ENCODE measurements around the gene EIF2B2. TPM values are rescaled to one million over a fixed set of nuclear protein-coding genes. Genes with fewer than 3 reads are reported as not detected.

Gene EIF2B2
- total and polyA plus RNA-seq, 2 experiments from 2014 or later: 39.2 to 40.5 TPM

DNA sequence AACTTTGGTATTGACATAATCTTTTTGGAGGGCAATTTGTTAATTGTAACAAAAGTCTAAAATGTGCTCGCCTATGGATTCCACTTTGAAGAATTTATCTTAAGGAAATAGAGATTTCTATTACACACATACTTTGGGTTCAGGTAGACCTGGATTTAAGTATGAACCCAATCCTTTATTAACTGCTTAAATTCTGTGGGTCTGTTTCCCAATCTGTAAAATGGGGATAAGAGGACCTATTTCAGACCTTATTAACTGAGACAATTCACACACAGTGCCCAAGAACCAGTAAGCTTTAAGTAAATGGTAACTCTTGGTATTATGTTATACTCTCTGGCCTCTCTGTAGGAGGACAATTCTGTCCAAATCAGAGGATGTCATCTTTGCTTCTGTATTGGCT lies 822 bp upstream of the EIF2B2 start:
- no peak overlapping the region for H3K27ac ChIP-seq (ENCODE audit: low read depth)
- 0 out of 2 replicates have a peak, but pooled peaks cover 11% of the 10 kb centered on the region for H4K20me1 ChIP-seq (replicated peaks; ENCODE audit: insufficient read depth)

More for the DNA sequence above, 822 bp upstream of the EIF2B2 start:
- Histone ChIP-seq H3K79me2 (replicated peaks; ENCODE audit: insufficient read depth) (peaks cover 14% of the 10 kb centered on the region), H3F3A (replicated peaks; ENCODE audit: low read depth) (peaks cover 5% of the 10 kb centered on the region; the same call in 1 of the 2 replicates), H3K27me3 (ENCODE audit: insufficient read depth) (no peaks in the 10 kb centered on the region), H3K9me2 (ENCODE audit: insufficient read depth) (no peaks in the 10 kb centered on the region), H3K36me3 (ENCODE audit: insufficient read depth) (peaks cover 10% of the 10 kb centered on the region), H3K4me3 (peak overlapping the region; percentile 88), H2AFZ (peak overlapping the region; percentile 88; the same call in 1 of the 2 replicates), H3K4me2 (peak overlapping the region; percentile 82), H3K4me1 (ENCODE audit: insufficient read depth) (0 out of 2 replicates have a peak, but pooled peaks cover 5% of the 10 kb centered on the region)
- H3K4me1 Mint-ChIP-seq: peaks cover 12% of the 10 kb centered on the region
- no peak overlapping the region for H3K27ac Mint-ChIP-seq
- H3K36me3 Mint-ChIP-seq (ENCODE audit: low read depth): peaks cover 27% of the 10 kb centered on the region
- DNase-seq (ENCODE audit: low spot score) (no peak), ATAC-seq (no peak)
- peak overlapping the region; percentile 98 for H3K4me3 Mint-ChIP-seq
- H3K27me3 Mint-ChIP-seq (ENCODE audit: insufficient read depth, low read depth, poor library complexity): no peaks in the 10 kb centered on the region
- TF ChIP-seq ZNF331 (CRISPR knock-in tag; IDR thresholded peaks at IDR 0.05; ENCODE audit: low read depth) (no peak), EZH2phosphoT487 (IDR thresholded peaks at IDR 0.05; ENCODE audit: unreplicated experiment) (no peak), CREB1 (CRISPR knock-in tag; IDR thresholded peaks at IDR 0.05; ENCODE audit: low read depth) (no peak), ZNF114 (CRISPR knock-in tag; IDR thresholded peaks at IDR 0.05) (no peak), POLR2AphosphoS5 (IDR thresholded peaks at IDR 0.05; ENCODE audit: low read depth) (no peak), JUNB (IDR thresholded peaks at IDR 0.05; ENCODE audit: unreplicated experiment) (no peak), REST (IDR thresholded peaks at IDR 0.05; ENCODE audit: unreplicated experiment) (no peak), NANOG (IDR thresholded peaks at IDR 0.05; ENCODE audit: borderline replicate concordance) (no peak), STAT1 (IDR thresholded peaks at IDR 0.05; ENCODE audit: unreplicated experiment) (no peak), EZH2 (IDR thresholded peaks at IDR 0.05; ENCODE audit: low read depth, unreplicated experiment) (no peak)
- TF ChIP-seq, protein P1, sequence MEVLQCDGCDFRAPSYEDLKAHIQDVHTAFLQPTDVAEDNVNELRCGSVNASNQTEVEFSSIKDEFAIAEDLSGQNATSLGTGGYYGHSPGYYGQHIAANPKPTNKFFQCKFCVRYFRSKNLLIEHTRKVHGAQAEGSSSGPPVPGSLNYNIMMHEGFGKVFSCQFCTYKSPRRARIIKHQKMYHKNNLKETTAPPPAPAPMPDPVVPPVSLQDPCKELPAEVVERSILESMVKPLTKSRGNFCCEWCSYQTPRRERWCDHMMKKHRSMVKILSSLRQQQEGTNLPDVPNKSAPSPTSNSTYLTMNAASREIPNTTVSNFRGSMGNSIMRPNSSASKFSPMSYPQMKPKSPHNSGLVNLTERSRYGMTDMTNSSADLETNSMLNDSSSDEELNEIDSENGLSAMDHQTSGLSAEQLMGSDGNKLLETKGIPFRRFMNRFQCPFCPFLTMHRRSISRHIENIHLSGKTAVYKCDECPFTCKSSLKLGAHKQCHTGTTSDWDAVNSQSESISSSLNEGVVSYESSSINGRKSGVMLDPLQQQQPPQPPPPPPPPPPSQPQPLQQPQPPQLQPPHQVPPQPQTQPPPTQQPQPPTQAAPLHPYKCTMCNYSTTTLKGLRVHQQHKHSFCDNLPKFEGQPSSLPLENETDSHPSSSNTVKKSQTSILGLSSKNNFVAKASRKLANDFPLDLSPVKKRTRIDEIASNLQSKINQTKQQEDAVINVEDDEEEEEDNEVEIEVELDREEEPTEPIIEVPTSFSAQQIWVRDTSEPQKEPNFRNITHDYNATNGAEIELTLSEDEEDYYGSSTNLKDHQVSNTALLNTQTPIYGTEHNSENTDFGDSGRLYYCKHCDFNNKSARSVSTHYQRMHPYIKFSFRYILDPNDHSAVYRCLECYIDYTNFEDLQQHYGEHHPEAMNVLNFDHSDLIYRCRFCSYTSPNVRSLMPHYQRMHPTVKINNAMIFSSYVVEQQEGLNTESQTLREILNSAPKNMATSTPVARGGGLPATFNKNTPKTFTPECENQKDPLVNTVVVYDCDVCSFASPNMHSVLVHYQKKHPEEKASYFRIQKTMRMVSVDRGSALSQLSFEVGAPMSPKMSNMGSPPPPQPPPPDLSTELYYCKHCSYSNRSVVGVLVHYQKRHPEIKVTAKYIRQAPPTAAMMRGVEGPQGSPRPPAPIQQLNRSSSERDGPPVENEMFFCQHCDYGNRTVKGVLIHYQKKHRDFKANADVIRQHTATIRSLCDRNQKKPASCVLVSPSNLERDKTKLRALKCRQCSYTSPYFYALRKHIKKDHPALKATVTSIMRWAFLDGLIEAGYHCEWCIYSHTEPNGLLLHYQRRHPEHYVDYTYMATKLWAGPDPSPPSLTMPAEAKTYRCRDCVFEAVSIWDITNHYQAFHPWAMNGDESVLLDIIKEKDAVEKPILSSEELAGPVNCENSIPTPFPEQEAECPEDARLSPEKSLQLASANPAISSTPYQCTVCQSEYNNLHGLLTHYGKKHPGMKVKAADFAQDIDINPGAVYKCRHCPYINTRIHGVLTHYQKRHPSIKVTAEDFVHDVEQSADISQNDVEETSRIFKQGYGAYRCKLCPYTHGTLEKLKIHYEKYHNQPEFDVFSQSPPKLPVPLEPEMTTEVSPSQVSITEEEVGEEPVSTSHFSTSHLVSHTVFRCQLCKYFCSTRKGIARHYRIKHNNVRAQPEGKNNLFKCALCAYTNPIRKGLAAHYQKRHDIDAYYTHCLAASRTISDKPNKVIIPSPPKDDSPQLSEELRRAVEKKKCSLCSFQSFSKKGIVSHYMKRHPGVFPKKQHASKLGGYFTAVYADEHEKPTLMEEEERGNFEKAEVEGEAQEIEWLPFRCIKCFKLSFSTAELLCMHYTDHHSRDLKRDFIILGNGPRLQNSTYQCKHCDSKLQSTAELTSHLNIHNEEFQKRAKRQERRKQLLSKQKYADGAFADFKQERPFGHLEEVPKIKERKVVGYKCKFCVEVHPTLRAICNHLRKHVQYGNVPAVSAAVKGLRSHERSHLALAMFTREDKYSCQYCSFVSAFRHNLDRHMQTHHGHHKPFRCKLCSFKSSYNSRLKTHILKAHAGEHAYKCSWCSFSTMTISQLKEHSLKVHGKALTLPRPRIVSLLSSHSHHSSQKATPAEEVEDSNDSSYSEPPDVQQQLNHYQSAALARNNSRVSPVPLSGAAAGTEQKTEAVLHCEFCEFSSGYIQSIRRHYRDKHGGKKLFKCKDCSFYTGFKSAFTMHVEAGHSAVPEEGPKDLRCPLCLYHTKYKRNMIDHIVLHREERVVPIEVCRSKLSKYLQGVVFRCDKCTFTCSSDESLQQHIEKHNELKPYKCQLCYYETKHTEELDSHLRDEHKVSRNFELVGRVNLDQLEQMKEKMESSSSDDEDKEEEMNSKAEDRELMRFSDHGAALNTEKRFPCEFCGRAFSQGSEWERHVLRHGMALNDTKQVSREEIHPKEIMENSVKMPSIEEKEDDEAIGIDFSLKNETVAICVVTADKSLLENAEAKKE (CRISPR knock-in tag; IDR thresholded peaks at IDR 0.05): no peak
- TF ChIP-seq, protein P2, sequence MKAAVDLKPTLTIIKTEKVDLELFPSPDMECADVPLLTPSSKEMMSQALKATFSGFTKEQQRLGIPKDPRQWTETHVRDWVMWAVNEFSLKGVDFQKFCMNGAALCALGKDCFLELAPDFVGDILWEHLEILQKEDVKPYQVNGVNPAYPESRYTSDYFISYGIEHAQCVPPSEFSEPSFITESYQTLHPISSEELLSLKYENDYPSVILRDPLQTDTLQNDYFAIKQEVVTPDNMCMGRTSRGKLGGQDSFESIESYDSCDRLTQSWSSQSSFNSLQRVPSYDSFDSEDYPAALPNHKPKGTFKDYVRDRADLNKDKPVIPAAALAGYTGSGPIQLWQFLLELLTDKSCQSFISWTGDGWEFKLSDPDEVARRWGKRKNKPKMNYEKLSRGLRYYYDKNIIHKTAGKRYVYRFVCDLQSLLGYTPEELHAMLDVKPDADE (IDR thresholded peaks at IDR 0.05): no peak
- TF ChIP-seq, protein P3, sequence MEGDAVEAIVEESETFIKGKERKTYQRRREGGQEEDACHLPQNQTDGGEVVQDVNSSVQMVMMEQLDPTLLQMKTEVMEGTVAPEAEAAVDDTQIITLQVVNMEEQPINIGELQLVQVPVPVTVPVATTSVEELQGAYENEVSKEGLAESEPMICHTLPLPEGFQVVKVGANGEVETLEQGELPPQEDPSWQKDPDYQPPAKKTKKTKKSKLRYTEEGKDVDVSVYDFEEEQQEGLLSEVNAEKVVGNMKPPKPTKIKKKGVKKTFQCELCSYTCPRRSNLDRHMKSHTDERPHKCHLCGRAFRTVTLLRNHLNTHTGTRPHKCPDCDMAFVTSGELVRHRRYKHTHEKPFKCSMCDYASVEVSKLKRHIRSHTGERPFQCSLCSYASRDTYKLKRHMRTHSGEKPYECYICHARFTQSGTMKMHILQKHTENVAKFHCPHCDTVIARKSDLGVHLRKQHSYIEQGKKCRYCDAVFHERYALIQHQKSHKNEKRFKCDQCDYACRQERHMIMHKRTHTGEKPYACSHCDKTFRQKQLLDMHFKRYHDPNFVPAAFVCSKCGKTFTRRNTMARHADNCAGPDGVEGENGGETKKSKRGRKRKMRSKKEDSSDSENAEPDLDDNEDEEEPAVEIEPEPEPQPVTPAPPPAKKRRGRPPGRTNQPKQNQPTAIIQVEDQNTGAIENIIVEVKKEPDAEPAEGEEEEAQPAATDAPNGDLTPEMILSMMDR (conservative IDR thresholded peaks at IDR 0.05; ENCODE audit: low read depth in 2 of 2): no peak
- no peaks in the 10 kb centered on the region; the same call in 2 of the 3 replicates for H3K9me3 Mint-ChIP-seq

All from GM23338 (cell line).